GM18517 (cell line): Measurements from ENCODE around the gene RAB6B.

Experiments used
- ATAC-seq: cut with Tn5 transposase; IDR thresholded peaks from one replicate; pipeline ENCODE4 v1.9.1; 2021; ENCODE audit warnings: mild to moderate bottlenecking, moderate library complexity; ENCODE audit not compliant: unreplicated experiment

RAB6B gene

GRCh38 chr3:133931084-133931483 lies 35.4 kb upstream of the RAB6B start:
- no peak for ATAC-seq

- ATAC-seq, result no peak
These were observed 34.8 kb upstream of the RAB6B start for GRCh38 chr3:133930341-133930933.

GRCh38 chr3:133928903-133929607 lies 33.4 kb upstream of the RAB6B start:
- ATAC-seq, result no peak

GRCh38 chr3:133928136-133928893 lies 32.6 kb upstream of the RAB6B start:
- no peak for ATAC-seq

- no peak for ATAC-seq
These were observed 31.9 kb upstream of the RAB6B start for GRCh38 chr3:133927540-133928066.

- no peak for ATAC-seq
These were observed 31.3 kb upstream of the RAB6B start for GRCh38 chr3:133926736-133927539.

GRCh38 chr3:133925960-133926735 lies 30.5 kb upstream of the RAB6B start:
- no peak for ATAC-seq

GRCh38 chr3:133924041-133924440 lies 28.4 kb upstream of the RAB6B start:
- ATAC-seq, result no peak

- ATAC-seq, result no peak
These were observed 25.9 kb upstream of the RAB6B start for GRCh38 chr3:133921592-133921991.

GRCh38 chr3:133917144-133917543 lies 21.5 kb upstream of the RAB6B start:
- ATAC-seq, result no peak

GRCh38 chr3:133915685-133916658 lies 20.3 kb upstream of the RAB6B start:
- ATAC-seq, result no peak

GRCh38 chr3:133914839-133915600 lies 19.3 kb upstream of the RAB6B start:
- ATAC-seq, result no peak

GRCh38 chr3:133910422-133910821 lies 14.7 kb upstream of the RAB6B start:
- no peak for ATAC-seq

GRCh38 chr3:133905376-133905775 lies 9.7 kb upstream of the RAB6B start:
- no peak for ATAC-seq

- no peak for ATAC-seq
These were observed 6.2 kb upstream of the RAB6B start for GRCh38 chr3:133901847-133902246.

- ATAC-seq, result no peak
These were observed 5.4 kb upstream of the RAB6B start for GRCh38 chr3:133901083-133901482.

- ATAC-seq, result no peak
These were observed 3.6 kb upstream of the RAB6B start for GRCh38 chr3:133899311-133899710.

- ATAC-seq, result no peak
These were observed 1.9 kb upstream of the RAB6B start for GRCh38 chr3:133897547-133897946.
